ENCODE results near the gene CES4A.

DNA sequence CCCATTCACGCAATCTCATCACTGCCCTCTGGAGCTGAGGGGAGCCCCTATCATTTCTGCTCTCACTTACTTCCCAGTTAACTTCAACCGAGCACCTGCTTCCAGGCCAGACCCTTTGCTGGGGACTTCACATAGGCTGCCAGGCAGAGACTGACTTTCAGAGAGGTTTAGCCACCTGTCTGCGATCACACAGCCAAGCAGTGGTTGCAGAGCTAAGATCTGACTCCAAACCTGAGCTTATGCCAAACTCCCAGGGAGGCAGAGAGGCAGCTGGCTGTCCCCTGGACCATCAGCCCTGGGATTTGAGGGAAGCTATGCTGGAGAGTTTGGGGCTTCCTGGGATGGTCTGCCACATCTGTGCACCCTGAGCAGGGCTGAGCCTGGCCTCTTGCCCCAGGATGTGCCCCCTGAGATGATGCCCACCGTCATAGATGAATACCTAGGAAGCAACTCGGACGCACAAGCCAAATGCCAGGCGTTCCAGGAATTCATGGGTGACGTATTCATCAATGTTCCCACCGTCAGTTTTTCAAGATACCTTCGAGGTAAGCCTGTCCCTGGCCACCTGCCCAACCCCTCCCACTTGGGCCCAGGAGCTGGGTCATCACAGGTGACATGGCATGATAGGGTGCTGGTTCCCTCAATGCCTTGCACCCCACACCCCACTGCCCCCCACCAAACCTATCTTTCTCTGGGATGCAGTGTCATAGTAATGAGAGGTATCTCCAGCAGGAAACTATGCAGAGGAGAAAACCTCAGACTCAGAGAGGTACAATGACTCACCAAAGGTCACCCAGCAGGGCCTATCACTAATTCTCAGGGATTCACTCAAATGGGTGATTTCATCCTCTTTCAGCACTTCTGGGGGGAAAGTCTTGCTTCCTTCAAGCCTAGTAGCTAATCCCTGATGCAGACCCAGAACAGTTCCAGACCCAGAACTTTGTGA lies 17.3 kb upstream of the CES4A start:
- TF ChIP-seq, protein P1, sequence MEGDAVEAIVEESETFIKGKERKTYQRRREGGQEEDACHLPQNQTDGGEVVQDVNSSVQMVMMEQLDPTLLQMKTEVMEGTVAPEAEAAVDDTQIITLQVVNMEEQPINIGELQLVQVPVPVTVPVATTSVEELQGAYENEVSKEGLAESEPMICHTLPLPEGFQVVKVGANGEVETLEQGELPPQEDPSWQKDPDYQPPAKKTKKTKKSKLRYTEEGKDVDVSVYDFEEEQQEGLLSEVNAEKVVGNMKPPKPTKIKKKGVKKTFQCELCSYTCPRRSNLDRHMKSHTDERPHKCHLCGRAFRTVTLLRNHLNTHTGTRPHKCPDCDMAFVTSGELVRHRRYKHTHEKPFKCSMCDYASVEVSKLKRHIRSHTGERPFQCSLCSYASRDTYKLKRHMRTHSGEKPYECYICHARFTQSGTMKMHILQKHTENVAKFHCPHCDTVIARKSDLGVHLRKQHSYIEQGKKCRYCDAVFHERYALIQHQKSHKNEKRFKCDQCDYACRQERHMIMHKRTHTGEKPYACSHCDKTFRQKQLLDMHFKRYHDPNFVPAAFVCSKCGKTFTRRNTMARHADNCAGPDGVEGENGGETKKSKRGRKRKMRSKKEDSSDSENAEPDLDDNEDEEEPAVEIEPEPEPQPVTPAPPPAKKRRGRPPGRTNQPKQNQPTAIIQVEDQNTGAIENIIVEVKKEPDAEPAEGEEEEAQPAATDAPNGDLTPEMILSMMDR (IDR thresholded peaks at IDR 0.05), result no peak
- TF ChIP-seq EP300 (IDR thresholded peaks at IDR 0.05; ENCODE audit: borderline replicate concordance in 1 of 2, low read depth in 1 of 2, low read length in 1 of 2) (no peak), POLR2AphosphoS5 (IDR thresholded peaks at IDR 0.05; ENCODE audit: low read depth, low read length) (no peak), EZH2phosphoT487 (IDR thresholded peaks at IDR 0.05; ENCODE audit: borderline replicate concordance, low read depth) (no peak), TCF12 (IDR thresholded peaks at IDR 0.05) (no peak)
- TF ChIP-seq, protein P2, sequence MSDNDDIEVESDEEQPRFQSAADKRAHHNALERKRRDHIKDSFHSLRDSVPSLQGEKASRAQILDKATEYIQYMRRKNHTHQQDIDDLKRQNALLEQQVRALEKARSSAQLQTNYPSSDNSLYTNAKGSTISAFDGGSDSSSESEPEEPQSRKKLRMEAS (IDR thresholded peaks at IDR 0.05; ENCODE audit: low read depth), result no peak
